Gastroesophageal sphincter (tissue), 3 donors: ENCODE data around the gene TMEM245.

Experiments used
- CTCF ChIP-seq, 4 experiments: fragments of 200-600 bp in 2 of 4; fragments of 450-650 bp in 2 of 4; sonication (generic) in 1 of 4; IDR thresholded peaks; one replicate each; pipeline ENCODE4 v1.5.1; 2017 to 2019; ENCODE audit warnings: antibody characterized with exemption in 4 of 4, mild to moderate bottlenecking in 2 of 4, moderate library complexity in 2 of 4
- EP300 ChIP-seq: sonication (generic); formaldehyde crosslinking; IDR thresholded peaks from one replicate; pipeline ENCODE4 v1.6.1; 2017; ENCODE audit warnings: antibody characterized with exemption, mild to moderate bottlenecking
- POLR2A ChIP-seq, 2 donors: fragments of 450-650 bp; IDR thresholded peaks; one replicate each; pipeline ENCODE4 v1.6.1; 2017; ENCODE audit warnings: antibody characterized with exemption in 2 of 2, mild to moderate bottlenecking in 2 of 2, moderate library complexity in 1 of 2
- POLR2AphosphoS5 ChIP-seq: sonication (generic); formaldehyde crosslinking; IDR thresholded peaks from one replicate; pipeline ENCODE4 v1.6.1; 2017; ENCODE audit warnings: antibody characterized with exemption

DNA sequence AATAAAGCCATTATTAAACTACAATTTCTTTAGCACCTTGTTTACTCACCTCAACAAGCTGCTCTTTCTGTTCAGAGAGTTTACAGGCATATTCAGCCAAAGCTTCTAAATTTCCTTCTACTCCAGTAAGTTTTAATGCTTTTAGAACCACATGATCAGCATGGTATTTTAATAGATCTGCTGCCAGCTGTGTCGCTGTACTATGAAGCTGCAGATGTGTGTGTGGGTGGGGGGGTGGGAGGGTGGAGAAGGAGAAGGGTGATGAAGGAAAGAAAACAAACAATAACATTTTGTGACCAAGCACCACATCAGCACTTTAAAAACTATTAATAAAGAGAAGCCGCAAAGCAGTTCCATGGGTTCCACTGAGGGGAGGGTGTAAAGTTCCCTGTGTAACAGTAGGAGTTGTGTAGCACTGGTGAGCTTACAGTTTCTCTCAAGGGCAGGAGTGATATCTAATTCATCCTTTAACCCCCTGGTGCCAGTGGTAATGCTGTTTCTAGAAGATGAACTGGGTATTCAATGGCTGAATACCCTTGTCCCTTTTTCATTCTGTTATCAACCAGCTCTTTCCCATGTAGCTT lies 147.0 kb downstream of the TMEM245 start:
- no peak for TF ChIP-seq EP300
- TF ChIP-seq CTCF (IDR thresholded peaks at IDR 0.05) = no peak
- no peak for TF ChIP-seq POLR2A (IDR thresholded peaks at IDR 0.05)
- no peak for TF ChIP-seq POLR2AphosphoS5
